ENCODE measurements around the gene RPL10A.

The RPL10A gene

GRCh38 chr6:35484921-35485392 is 16.8 kb downstream of the RPL10A start:
- DNase-seq (ENCODE audit: low spot score), result no peak
- no peak for TF ChIP-seq CTCF (IDR thresholded peaks at IDR 0.05; ENCODE audit: extremely low read depth, missing control alignments)

GRCh38 chr6:35485402-35485877 is 17.2 kb downstream of the RPL10A start:
- DNase-seq (ENCODE audit: low spot score), result no peak
- TF ChIP-seq CTCF (IDR thresholded peaks at IDR 0.05; ENCODE audit: extremely low read depth, missing control alignments), result no peak

GRCh38 chr6:35486005-35486925 is 18.1 kb downstream of the RPL10A start:
- TF ChIP-seq CTCF (IDR thresholded peaks at IDR 0.05; ENCODE audit: extremely low read depth, missing control alignments), result no peak
- DNase-seq (ENCODE audit: low spot score), result no peak

GRCh38 chr6:35487658-35488516 is 19.7 kb downstream of the RPL10A start:
- DNase-seq (ENCODE audit: low spot score), result no peak
- TF ChIP-seq CTCF (IDR thresholded peaks at IDR 0.05; ENCODE audit: extremely low read depth, missing control alignments), result no peak

- no peak for TF ChIP-seq CTCF (IDR thresholded peaks at IDR 0.05; ENCODE audit: extremely low read depth, missing control alignments)
- DNase-seq (ENCODE audit: low spot score), result no peak
These were observed 20.3 kb downstream of the RPL10A start for GRCh38 chr6:35488517-35488862.

GRCh38 chr6:35489066-35489465 is 20.9 kb downstream of the RPL10A start:
- DNase-seq (ENCODE audit: low spot score), result no peak

More at GRCh38 chr6:35489066-35489465, 20.9 kb downstream of the RPL10A start:
- TF ChIP-seq CTCF (IDR thresholded peaks at IDR 0.05; ENCODE audit: extremely low read depth, missing control alignments), result no peak
